HepG2 (cell line): Measurements from ENCODE around the gene IL11RA.

Experiments
- BHLHE40 ChIP-seq: IDR thresholded peaks from 2 replicates; pipeline ENCODE4 v1.6.1; 2011; ENCODE audit warnings: low read length, improper control_type of control experiment
- MAFF ChIP-seq: IDR thresholded peaks from 2 replicates; pipeline ENCODE4 v1.6.1; 2011; ENCODE audit warnings: low read depth, low read length, improper control_type of control experiment
- TAF1 ChIP-seq: sonication (generic); formaldehyde crosslinking; IDR thresholded peaks from 2 replicates; pipeline ENCODE4 v1.4.0; 2020; ENCODE audit warnings: missing genetic modification reagents
- TBP ChIP-seq: sonication (generic); formaldehyde crosslinking; IDR thresholded peaks from 2 replicates; pipeline ENCODE4 v1.5.0; 2020; ENCODE audit warnings: missing genetic modification reagents
- ZNF12 ChIP-seq: sonication (generic); formaldehyde crosslinking; IDR thresholded peaks from 2 replicates; pipeline ENCODE4 v1.5.0; 2020; ENCODE audit warnings: missing genetic modification reagents
- ZNF558 ChIP-seq: sonication (generic); formaldehyde crosslinking; IDR thresholded peaks from 2 replicates; pipeline ENCODE4 v1.9.0; 2022; ENCODE audit warnings: mild to moderate bottlenecking, missing genetic modification reagents, borderline replicate concordance
- TF ChIP-seq, protein P1 (sequence below): sonication (generic); formaldehyde crosslinking; IDR thresholded peaks from 2 replicates; pipeline ENCODE4 v1.8.0; 2022; ENCODE audit warnings: low read depth, missing genetic modification reagents
- TF ChIP-seq, protein P2 (sequence below): sonication (generic); formaldehyde crosslinking; IDR thresholded peaks from 2 replicates; pipeline ENCODE4 v1.4.0; 2020; ENCODE audit warnings: missing genetic modification reagents

DNA sequence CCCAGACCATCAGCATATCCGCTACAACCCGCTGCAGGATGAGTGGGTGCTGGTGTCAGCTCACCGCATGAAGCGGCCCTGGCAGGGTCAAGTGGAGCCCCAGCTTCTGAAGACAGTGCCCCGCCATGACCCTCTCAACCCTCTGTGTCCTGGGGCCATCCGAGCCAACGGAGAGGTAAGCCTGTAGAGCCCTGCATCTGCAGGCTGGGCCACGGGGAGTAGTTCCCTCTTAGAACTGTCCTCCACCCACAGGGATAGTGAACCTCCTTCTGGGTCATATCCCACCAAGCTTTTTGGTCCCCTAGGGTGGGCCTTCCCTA lies 4.9 kb upstream of the IL11RA start:
- TF ChIP-seq MAFF (no peak), TBP (CRISPR knock-in tag) (no peak), TAF1 (no peak), BHLHE40 (no peak), ZNF558 (CRISPR knock-in tag) (peak; percentile 70; the same call in 1 of the 2 replicates), ZNF12 (CRISPR knock-in tag) (no peak)
- TF ChIP-seq, protein P1, sequence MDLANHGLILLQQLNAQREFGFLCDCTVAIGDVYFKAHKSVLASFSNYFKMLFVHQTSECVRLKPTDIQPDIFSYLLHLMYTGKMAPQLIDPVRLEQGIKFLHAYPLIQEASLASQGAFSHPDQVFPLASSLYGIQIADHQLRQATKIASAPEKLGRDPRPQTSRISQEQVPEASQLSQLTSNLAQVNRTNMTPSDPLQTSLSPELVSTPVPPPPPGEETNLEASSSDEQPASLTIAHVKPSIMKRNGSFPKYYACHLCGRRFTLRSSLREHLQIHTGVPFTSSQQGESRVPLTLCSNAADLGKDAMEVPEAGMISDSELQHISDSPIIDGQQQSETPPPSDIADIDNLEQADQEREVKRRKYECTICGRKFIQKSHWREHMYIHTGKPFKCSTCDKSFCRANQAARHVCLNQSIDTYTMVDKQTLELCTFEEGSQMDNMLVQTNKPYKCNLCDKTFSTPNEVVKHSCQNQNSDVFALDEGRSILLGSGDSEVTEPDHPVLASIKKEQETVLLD = no peak
- TF ChIP-seq, protein P2, sequence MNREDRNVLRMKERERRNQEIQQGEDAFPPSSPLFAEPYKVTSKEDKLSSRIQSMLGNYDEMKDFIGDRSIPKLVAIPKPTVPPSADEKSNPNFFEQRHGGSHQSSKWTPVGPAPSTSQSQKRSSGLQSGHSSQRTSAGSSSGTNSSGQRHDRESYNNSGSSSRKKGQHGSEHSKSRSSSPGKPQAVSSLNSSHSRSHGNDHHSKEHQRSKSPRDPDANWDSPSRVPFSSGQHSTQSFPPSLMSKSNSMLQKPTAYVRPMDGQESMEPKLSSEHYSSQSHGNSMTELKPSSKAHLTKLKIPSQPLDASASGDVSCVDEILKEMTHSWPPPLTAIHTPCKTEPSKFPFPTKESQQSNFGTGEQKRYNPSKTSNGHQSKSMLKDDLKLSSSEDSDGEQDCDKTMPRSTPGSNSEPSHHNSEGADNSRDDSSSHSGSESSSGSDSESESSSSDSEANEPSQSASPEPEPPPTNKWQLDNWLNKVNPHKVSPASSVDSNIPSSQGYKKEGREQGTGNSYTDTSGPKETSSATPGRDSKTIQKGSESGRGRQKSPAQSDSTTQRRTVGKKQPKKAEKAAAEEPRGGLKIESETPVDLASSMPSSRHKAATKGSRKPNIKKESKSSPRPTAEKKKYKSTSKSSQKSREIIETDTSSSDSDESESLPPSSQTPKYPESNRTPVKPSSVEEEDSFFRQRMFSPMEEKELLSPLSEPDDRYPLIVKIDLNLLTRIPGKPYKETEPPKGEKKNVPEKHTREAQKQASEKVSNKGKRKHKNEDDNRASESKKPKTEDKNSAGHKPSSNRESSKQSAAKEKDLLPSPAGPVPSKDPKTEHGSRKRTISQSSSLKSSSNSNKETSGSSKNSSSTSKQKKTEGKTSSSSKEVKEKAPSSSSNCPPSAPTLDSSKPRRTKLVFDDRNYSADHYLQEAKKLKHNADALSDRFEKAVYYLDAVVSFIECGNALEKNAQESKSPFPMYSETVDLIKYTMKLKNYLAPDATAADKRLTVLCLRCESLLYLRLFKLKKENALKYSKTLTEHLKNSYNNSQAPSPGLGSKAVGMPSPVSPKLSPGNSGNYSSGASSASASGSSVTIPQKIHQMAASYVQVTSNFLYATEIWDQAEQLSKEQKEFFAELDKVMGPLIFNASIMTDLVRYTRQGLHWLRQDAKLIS = no peak
